ENCODE measurements around the gene NELL2. TPM values are rescaled to one million over a fixed set of nuclear protein-coding genes. Genes with fewer than 3 reads are reported as not detected.

NELL2 gene
- polyA plus RNA-seq, 3 donors = 0.09 to 0.98 (median 0.39) TPM

GRCh38 chr12:44525806-44526654 is 350.1 kb downstream of the NELL2 start:
- Mint-ChIP-seq H3K27me3 (ENCODE audit: low read depth in 3 of 3) (no peaks in the 10 kb centered on the region), H3K36me3 (no peaks in the 10 kb centered on the region), H3K4me3 (no peak overlapping the region), H3K9me3 (peaks cover 0 to 6% (median 2%) of the 10 kb centered on the region in 7 donors), H3K27ac (no peak overlapping the region), H3K4me1 (no peaks in the 10 kb centered on the region)
- no peaks in the 10 kb centered on the region for H3K36me3 ChIP-seq (replicated peaks in 1 of 2; ENCODE audit: control insufficient read depth in 1 of 2, insufficient read depth in 2 of 2, low read length in 2 of 2)
- intact Hi-C loops (cut with micrococcal nuclease) = no loop called here
- no peak overlapping the region for H3K27ac ChIP-seq (ENCODE audit: low read depth in 1 of 2, low read length in 2 of 2)
- no peak for DNase-seq
- TF ChIP-seq CTCF (IDR thresholded peaks at IDR 0.05) = no peak
- no peaks in the 10 kb centered on the region for H3K79me2 ChIP-seq (ENCODE audit: insufficient read depth, low read length)
- no peak overlapping the region for H3K9ac ChIP-seq (ENCODE audit: insufficient read depth, low read length, poor library complexity, severe bottlenecking)
- H3K27me3 ChIP-seq (ENCODE audit: control insufficient read depth in 2 of 2, insufficient read depth in 2 of 2, low read length in 2 of 2) = no peaks in the 10 kb centered on the region
- H3K4me1 ChIP-seq (ENCODE audit: control insufficient read depth in 1 of 2, insufficient read depth in 2 of 2, low read length in 2 of 2) = no peaks in the 10 kb centered on the region
- WGBS (ENCODE audit: insufficient coverage) = 67% methylated on average over 3 of the region's 4 CpGs
- no peaks in the 10 kb centered on the region for H3K9me3 ChIP-seq (replicated peaks in 1 of 2; ENCODE audit: control insufficient read depth in 1 of 2, insufficient read depth in 1 of 2, low read length in 2 of 2)
- H3K4me2 ChIP-seq (replicated peaks; ENCODE audit: extremely low read depth, low read length, poor library complexity, severe bottlenecking) = no peak overlapping the region
- no peak overlapping the region for H3K4me3 ChIP-seq (replicated peaks in 1 of 3; ENCODE audit: low read depth in 2 of 3, low read length in 3 of 3)
- no peaks in the 10 kb centered on the region for H4K20me1 ChIP-seq (ENCODE audit: insufficient read depth, low read length)
- H2AFZ ChIP-seq (ENCODE audit: insufficient read depth, low read depth, low read length, poor library complexity, severe bottlenecking) = no peak overlapping the region

GRCh38 chr12:44523828-44524227 is 352.3 kb downstream of the NELL2 start:
- H3K27ac Mint-ChIP-seq = no peak overlapping the region
- no peak overlapping the region for H2AFZ ChIP-seq (ENCODE audit: insufficient read depth, low read depth, low read length, poor library complexity, severe bottlenecking)

More at GRCh38 chr12:44523828-44524227, 352.3 kb downstream of the NELL2 start:
- Mint-ChIP-seq H3K4me3 (no peak overlapping the region), H3K27me3 (ENCODE audit: low read depth in 3 of 3) (no peaks in the 10 kb centered on the region), H3K4me1 (no peaks in the 10 kb centered on the region), H3K9me3 (peaks cover 0 to 6% (median 3%) of the 10 kb centered on the region in 7 donors), H3K36me3 (no peaks in the 10 kb centered on the region)
- intact Hi-C loops (cut with micrococcal nuclease) = no loop called here
- H3K9me3 ChIP-seq (replicated peaks in 1 of 2; ENCODE audit: control insufficient read depth in 1 of 2, insufficient read depth in 1 of 2, low read length in 2 of 2) = no peaks in the 10 kb centered on the region
- H3K4me3 ChIP-seq (replicated peaks in 1 of 3; ENCODE audit: low read depth in 2 of 3, low read length in 3 of 3) = no peak overlapping the region
- no peak overlapping the region for H3K9ac ChIP-seq (ENCODE audit: insufficient read depth, low read length, poor library complexity, severe bottlenecking)
- no peak for DNase-seq
- no peaks in the 10 kb centered on the region for H3K79me2 ChIP-seq (ENCODE audit: insufficient read depth, low read length)
- no peaks in the 10 kb centered on the region for H4K20me1 ChIP-seq (ENCODE audit: insufficient read depth, low read length)
- H3K27ac ChIP-seq (ENCODE audit: low read depth in 1 of 2, low read length in 2 of 2) = no peak overlapping the region
- WGBS (ENCODE audit: insufficient coverage) = 85% methylated on average over 2 of the region's 2 CpGs
- no peak for TF ChIP-seq CTCF (IDR thresholded peaks at IDR 0.05)
- no peaks in the 10 kb centered on the region for H3K4me1 ChIP-seq (ENCODE audit: control insufficient read depth in 1 of 2, insufficient read depth in 2 of 2, low read length in 2 of 2)
- H3K4me2 ChIP-seq (replicated peaks; ENCODE audit: extremely low read depth, low read length, poor library complexity, severe bottlenecking) = no peak overlapping the region
- H3K27me3 ChIP-seq (ENCODE audit: control insufficient read depth in 2 of 2, insufficient read depth in 2 of 2, low read length in 2 of 2) = no peaks in the 10 kb centered on the region
- no peaks in the 10 kb centered on the region for H3K36me3 ChIP-seq (replicated peaks in 1 of 2; ENCODE audit: control insufficient read depth in 1 of 2, insufficient read depth in 2 of 2, low read length in 2 of 2)

Measured in CD14-positive monocyte (primary cell).